ENCODE measurements around the gene RUBCNL. TPM values are rescaled to one million over a fixed set of nuclear protein-coding genes. Genes with fewer than 3 reads are reported as not detected.

RUBCNL gene
- polyA plus RNA-seq, 1 donor: 2.8 TPM

DNA sequence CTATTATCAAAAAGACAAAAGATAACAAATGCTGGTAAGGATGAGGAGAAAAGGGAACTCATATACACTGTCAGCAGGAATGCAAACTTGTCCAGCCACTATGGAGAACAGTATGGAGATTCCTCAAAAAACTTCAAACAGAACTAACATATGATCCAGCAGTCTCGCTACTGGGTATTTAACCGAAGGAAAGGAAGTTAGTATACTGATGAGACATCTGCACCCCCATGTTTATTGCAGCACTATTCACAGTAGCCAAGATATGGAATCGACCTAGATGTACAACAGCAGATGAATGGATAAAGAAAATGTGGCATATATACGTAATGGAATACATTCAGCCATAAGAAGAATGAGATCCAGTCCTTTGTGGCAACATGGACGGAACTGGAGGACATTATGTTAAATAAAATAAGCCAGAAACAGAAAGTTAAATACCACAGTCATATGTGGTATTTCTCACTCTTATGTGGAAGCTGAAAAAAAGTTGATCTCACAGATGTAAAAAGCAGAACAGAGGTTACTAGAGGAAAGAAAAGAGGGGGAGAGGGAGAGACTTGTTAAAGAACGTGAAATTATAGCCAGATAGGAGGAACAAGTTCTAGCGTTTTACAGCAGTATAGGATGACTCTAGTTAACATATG, 83.2 kb downstream of the RUBCNL start:
- no peak for DNase-seq

DNA sequence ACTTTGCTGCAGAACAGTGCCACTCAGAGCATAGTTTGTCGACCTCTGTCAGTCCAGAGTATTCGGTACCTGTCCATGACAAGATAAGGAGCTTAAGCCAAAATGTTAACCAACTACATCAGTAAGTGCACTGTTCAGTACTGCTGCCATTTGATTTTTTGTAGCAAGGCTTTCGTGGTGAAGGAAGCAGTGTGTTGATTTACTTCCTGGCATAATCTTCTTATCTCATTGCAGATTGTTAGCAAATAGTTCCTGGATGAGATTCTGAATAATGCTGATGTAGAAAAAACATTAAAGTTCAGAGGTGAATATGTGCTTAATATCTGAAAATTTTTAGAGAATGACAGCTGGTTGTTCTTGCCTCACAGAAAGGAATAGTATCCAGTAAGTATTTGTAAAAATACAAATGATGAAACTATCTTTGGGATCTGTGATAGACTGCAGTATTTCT, 89.7 kb downstream of the RUBCNL start:
- DNase-seq: no peak

DNA sequence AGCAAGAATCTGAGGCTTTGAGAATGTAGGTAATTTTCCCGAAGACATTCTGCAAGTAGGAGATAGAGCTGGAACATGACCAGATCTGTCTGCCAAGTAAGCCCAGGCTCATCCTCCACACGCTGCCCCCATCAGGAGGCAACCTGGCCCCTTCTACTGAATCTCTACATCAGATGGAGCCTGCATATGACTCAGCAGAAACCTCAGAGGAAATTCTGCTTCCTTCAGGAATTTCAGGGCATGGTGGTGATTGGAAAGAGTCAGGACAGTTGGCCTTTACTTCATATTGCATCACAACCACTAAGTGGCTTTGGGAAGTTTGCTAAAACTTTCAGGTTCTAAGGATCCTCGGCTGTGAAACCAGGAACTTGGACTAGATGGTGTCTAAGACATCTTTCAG, 90.1 kb downstream of the RUBCNL start:
- no peak for DNase-seq

DNA sequence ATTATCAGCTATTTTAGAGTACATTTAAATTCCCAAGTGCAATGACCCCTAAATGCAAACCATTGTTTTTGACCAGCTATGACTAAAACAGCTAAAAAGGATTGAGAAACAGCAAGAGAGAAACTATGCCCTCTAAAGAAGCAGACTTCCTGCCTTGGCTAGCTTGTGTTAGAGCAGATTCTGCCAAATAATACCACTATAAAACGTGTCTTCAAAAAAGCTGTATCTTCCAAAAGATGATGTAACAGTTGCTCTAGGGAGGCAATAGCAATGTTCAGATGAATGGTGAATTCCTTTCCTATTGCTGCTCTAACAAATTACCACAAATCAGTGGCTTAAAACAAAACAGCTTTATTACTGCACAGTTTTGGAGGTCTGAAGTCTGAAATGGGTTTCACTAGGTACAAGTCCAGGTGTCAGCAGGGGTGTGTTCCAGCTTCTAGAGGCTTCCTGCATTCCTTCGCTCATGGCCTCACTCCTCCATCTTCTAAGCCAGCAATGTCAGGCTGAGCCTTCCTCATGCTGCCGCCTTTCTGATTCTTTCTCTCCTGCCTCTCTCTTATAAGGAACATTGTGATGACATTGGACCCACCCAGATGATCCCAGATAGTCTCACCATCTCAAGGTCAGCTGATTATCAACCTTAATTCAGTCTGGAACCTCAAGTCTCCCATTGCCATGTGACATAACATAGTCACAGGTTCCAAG, 90.8 kb downstream of the RUBCNL start:
- DNase-seq: no peak

DNA sequence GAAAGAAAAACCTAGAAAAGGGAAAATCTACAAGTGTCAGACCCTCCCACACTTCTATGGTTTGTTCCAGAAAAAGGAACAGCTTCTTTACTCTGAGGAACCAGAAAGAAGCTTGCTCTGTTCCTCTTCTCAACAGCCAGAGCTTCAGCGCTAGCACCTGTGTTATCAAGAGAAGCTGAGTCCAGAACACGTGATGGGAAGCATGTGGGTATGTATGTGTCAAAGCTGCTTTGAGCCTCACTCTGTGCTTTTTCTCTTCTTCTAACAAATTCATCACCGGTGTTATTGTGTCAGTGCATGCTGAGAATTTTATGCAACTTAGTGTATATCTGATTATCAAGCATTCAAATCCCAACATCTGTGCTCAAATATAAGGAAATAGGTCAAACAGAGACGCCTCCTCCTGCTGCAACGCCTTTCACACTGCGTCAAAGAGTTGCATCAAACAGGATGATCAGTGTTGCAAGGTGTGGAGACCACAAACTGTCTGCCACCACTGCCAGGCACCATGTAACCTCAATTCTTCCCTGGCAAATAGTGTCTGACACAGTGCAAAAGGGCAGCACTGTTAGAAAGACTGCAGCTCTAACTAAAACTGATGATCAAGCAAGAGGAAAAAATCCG, 91.4 kb downstream of the RUBCNL start:
- no peak for DNase-seq

DNA sequence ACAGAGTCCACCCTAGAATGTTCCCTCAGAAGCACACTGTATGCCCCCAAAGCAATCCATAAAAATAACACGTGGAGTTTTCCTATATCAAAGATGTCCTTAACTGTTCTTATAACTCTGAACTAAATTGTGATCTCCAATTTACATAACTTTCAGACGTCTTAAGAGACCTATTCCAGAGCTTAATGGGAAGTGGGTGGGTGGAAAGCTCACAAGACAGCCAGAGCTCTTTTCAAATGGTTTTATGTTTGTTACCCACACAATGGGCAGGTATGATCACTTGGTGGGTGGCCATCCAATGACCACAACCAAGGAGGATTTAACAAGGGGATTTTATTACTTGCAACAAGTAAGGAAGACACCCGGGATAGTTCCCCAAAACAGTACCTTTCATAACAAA, 93.6 kb downstream of the RUBCNL start:
- no peak for DNase-seq

Other genes with a start within 250 kb of the RUBCNL start
- gene LCP1, start 205.1 kb downstream of the RUBCNL start, polyA plus RNA-seq (ENCODE audit: insufficient read length): 14.2 TPM
- gene LRRC63, start 175.3 kb downstream of the RUBCNL start, polyA plus RNA-seq (ENCODE audit: insufficient read length): 0.10 TPM
- 20.7 TPM for gene LRCH1, start 165.9 kb upstream of the RUBCNL start, polyA plus RNA-seq (ENCODE audit: insufficient read length)